ENCODE data around the gene CDC34.

- no peak for TF ChIP-seq POLR2AphosphoS5 (IDR thresholded peaks at IDR 0.05)
- no peak for TF ChIP-seq CTCF (IDR thresholded peaks at IDR 0.05)
- no peak for TF ChIP-seq POLR2A (IDR thresholded peaks at IDR 0.05)
- TF ChIP-seq EP300 (IDR thresholded peaks at IDR 0.05; ENCODE audit: low read depth): no peak
These were observed 9.5 kb downstream of the CDC34 start for GRCh38 chr19:540867-541637.
